Measurements from ENCODE around the gene OPRL1. TPM values are rescaled to one million over a fixed set of nuclear protein-coding genes. Genes with fewer than 3 reads are reported as not detected.

The OPRL1 gene
- polyA plus RNA-seq, 1 of the 3 experiments (the other 2 are of a cell fraction) = 1.8 TPM

DNA sequence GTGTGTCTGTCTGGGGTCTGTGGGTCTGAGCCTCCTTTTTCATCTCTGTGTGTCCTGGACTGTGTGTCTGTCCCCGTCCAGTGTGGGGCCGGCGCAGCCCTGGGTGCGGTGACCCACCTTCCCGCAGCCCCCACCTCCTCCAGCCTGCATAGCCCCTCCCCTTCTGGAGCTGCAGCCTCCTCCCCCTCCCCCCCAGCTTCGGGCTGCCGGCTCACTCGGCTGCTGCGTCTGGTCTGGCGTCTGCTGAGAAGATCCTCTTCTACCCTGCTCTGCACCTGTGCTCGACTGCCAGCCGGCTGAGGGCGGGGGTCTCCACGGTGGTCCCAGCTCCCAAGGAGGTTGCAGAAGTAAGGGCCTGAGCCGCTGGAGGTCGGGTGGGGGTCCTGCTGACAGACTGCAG is 11.9 kb downstream of the OPRL1 start:
- H3K27me3 ChIP-seq (ENCODE audit: insufficient read depth) = no peaks in the 10 kb centered on the region
- H3K9me3 ChIP-seq = no peaks in the 10 kb centered on the region
- no peaks in the 10 kb centered on the region for H3K79me2 ChIP-seq (ENCODE audit: insufficient read depth)
- H3K4me2 ChIP-seq = no peak overlapping the region
- H2AFZ ChIP-seq (ENCODE audit: low read depth) = no peak overlapping the region
- H3F3A ChIP-seq (replicated peaks; ENCODE audit: insufficient read depth) = no peaks in the 10 kb centered on the region
- no peaks in the 10 kb centered on the region for H3K9me2 ChIP-seq
- H3K4me3 ChIP-seq (ENCODE audit: low read depth in 2 of 2, low read length in 1 of 2) = no peak overlapping the region
- H3K27ac ChIP-seq (ENCODE audit: low read depth in 2 of 2, low read length in 1 of 2) = 0 out of 4 replicates have a peak overlapping the region, but pooled peaks of 1 of the 2 experiments have one; percentile 8
- 37% methylated on average over 10 of the region's 16 CpGs for WGBS (ENCODE audit: low lambda C conversion rate)
- ChIA-PET POLR2A (no interaction called here), CTCF (interaction anchor here (0.9 to 2.6 kb wide), 6 partner anchors 8 to 29 kb away, joined by 3 to 12 read pairs (median 8); no protein-coding TSS in a partner anchor)
- no peaks in the 10 kb centered on the region for H3K36me3 ChIP-seq (replicated peaks in 1 of 2; ENCODE audit: control insufficient read depth in 1 of 2, insufficient read depth in 2 of 2, low read length in 1 of 2)
- peak; percentile 79 for DNase-seq
- peaks cover 0 to 28% of the 10 kb centered on the region in 2 experiments; a peak in 1 of 4 replicates for H3K4me1 ChIP-seq (ENCODE audit: control insufficient read depth in 1 of 2, insufficient read depth in 2 of 2, low read depth in 1 of 2, low read length in 1 of 2)
- no peak overlapping the region for H3K9ac ChIP-seq
- TF ChIP-seq FOSL2 (IDR thresholded peaks at IDR 0.05; ENCODE audit: borderline replicate concordance, low read depth) (no peak), POLR2AphosphoS5 (IDR thresholded peaks at IDR 0.05; ENCODE audit: low read depth, low read length) (no peak), GABPA (IDR thresholded peaks at IDR 0.05; ENCODE audit: low read depth) (no peak), PBX3 (IDR thresholded peaks at IDR 0.05) (no peak), TEAD4 (IDR thresholded peaks at IDR 0.05; ENCODE audit: borderline replicate concordance, insufficient read depth) (no peak), TCF12 (IDR thresholded peaks at IDR 0.05) (no peak), EP300 (IDR thresholded peaks at IDR 0.05; ENCODE audit: borderline replicate concordance in 1 of 2, low read depth in 1 of 2, low read length in 1 of 2) (no peak), ELF1 (IDR thresholded peaks at IDR 0.05) (no peak), USF1 (IDR thresholded peaks at IDR 0.05; ENCODE audit: borderline replicate concordance, low read depth) (no peak), RCOR1 (IDR thresholded peaks at IDR 0.05; ENCODE audit: low read length) (no peak), EZH2phosphoT487 (IDR thresholded peaks at IDR 0.05; ENCODE audit: borderline replicate concordance, low read depth) (no peak), SMC3 (IDR thresholded peaks at IDR 0.05; ENCODE audit: low read depth, low read length) (no peak), NFIC (IDR thresholded peaks at IDR 0.05; ENCODE audit: borderline replicate concordance) (no peak), GATA2 (CRISPR knock-in tag; IDR thresholded peaks at IDR 0.05) (no peak), RFX5 (IDR thresholded peaks at IDR 0.05; ENCODE audit: low read length) (no peak), MEF2A (IDR thresholded peaks at IDR 0.05; ENCODE audit: borderline replicate concordance, low read depth) (no peak), SIN3A (IDR thresholded peaks at IDR 0.05; ENCODE audit: borderline replicate concordance, low read depth, low read length) (no peak), NRF1 (IDR thresholded peaks at IDR 0.05; ENCODE audit: low read depth, low read length) (no peak), IRF3 (IDR thresholded peaks at IDR 0.05; ENCODE audit: low read depth, low read length) (no peak), TAF1 (IDR thresholded peaks at IDR 0.05; ENCODE audit: borderline replicate concordance, low read depth, low read length) (no peak)
- no peaks in the 10 kb centered on the region for H4K20me1 ChIP-seq (ENCODE audit: insufficient read depth)
